ENCODE data around the gene NPTXR. TPM values are rescaled to one million over a fixed set of nuclear protein-coding genes. Genes with fewer than 3 reads are reported as not detected.

The NPTXR gene
- total and polyA plus RNA-seq, 10 donors: 0.24 to 11.5 (median 4.7) TPM

DNA sequence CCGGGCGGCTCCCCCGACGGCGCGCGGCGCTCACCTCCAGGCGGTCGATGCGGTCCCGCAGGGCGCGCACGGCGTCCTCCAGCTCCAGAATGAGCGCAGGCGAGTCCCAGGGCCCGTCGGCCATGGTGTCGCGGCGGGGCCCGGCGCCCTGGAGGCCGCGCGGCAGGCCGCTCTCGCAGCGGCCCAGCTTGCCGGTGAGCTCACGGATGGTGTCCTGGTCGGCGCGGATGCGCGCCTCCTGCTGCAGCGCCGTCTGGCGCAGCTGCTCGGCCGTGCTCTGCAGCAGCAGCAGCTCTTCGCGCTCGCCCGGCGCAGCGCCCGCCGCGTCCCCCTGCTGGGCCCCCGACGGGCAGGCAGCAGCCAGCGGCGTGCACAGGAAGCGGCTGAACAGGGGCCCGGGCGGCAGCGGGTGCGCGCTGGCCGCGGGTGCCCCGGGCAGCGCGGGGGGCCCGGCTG lies 599 bp downstream of the NPTXR start:
- intact Hi-C loops (cut with DNase I; ENCODE audit: low total_unique reads): no loop called here
- H3K27ac ChIP-seq: peak overlapping the region in 5 of 8 donors; percentile 38 to 71 (median 61)

GRCh38 chr22:38842512-38843200 lies 1.2 kb downstream of the NPTXR start:
- 27 to 40% (median 30%) methylated on average over 22 to 34 of the region's 34 CpGs for WGBS, 5 donors
- intact Hi-C loops (cut with DNase I; ENCODE audit: low total_unique reads): no loop called here
- peak overlapping the region in 5 of 8 donors; percentile 38 to 71 (median 61) for H3K27ac ChIP-seq

More for the DNA sequence above, 599 bp downstream of the NPTXR start:
- 0 to 2% (median 1%) methylated on average over 13 to 68 of the region's 68 CpGs for WGBS, 5 donors
- Histone ChIP-seq H3K36me3 (no peaks in the 10 kb centered on the region), H3K4me1 (peaks cover 8 to 33% (median 17%) of the 10 kb centered on the region in 6 donors), H3K4me3 (peak overlapping the region; percentile 34 to 74 (median 44)), H3K27me3 (replicated peaks in 1 of 7) (peaks cover 0 to 63% (median 23%) of the 10 kb centered on the region in 7 donors), H3K9me3 (no peaks in the 10 kb centered on the region)
- TF ChIP-seq POLR2AphosphoS5 (IDR thresholded peaks at IDR 0.05) (peak; percentile 16 to 47 (median 33)), POLR2A (IDR thresholded peaks at IDR 0.05) (no peak), CTCF (IDR thresholded peaks at IDR 0.05 in 8 of 11, conservative IDR thresholded peaks at IDR 0.05 in 3 of 11) (peak in 7 of 11 experiments; percentile 21 to 59 (median 44))
- DNase-seq: peak; percentile 89

GRCh38 chr22:38841635-38842034 lies 2.2 kb downstream of the NPTXR start:
- TF ChIP-seq POLR2AphosphoS5 (IDR thresholded peaks at IDR 0.05) (no peak), POLR2A (IDR thresholded peaks at IDR 0.05) (no peak), CTCF (IDR thresholded peaks at IDR 0.05 in 8 of 11, conservative IDR thresholded peaks at IDR 0.05 in 3 of 11) (no peak)
- no peaks in the 10 kb centered on the region for H3K36me3 ChIP-seq
- no peak overlapping the region for H3K4me3 ChIP-seq
- H3K27ac ChIP-seq: no peak overlapping the region
- WGBS, 5 donors: 80 to 92% (median 88%) methylated on average over 5 of the region's 5 CpGs
- DNase-seq: no peak
- peaks cover 0 to 68% (median 23%) of the 10 kb centered on the region in 7 donors for H3K27me3 ChIP-seq (replicated peaks in 1 of 7)
- intact Hi-C loops (cut with DNase I; ENCODE audit: low total_unique reads): no loop called here
- H3K4me1 ChIP-seq: peaks cover 8 to 33% (median 17%) of the 10 kb centered on the region in 6 donors
- H3K9me3 ChIP-seq: no peaks in the 10 kb centered on the region

More at GRCh38 chr22:38842512-38843200, 1.2 kb downstream of the NPTXR start:
- Histone ChIP-seq H3K4me3 (peak overlapping the region; percentile 34 to 74 (median 44)), H3K4me1 (peaks cover 8 to 33% (median 17%) of the 10 kb centered on the region in 6 donors), H3K9me3 (no peaks in the 10 kb centered on the region), H3K36me3 (no peaks in the 10 kb centered on the region), H3K27me3 (replicated peaks in 1 of 7) (peaks cover 0 to 67% (median 23%) of the 10 kb centered on the region in 7 donors)
- TF ChIP-seq POLR2AphosphoS5 (IDR thresholded peaks at IDR 0.05): no peak
- TF ChIP-seq POLR2A (IDR thresholded peaks at IDR 0.05): no peak
- no peak for TF ChIP-seq CTCF (IDR thresholded peaks at IDR 0.05 in 8 of 11, conservative IDR thresholded peaks at IDR 0.05 in 3 of 11)
- DNase-seq: no peak

DNA sequence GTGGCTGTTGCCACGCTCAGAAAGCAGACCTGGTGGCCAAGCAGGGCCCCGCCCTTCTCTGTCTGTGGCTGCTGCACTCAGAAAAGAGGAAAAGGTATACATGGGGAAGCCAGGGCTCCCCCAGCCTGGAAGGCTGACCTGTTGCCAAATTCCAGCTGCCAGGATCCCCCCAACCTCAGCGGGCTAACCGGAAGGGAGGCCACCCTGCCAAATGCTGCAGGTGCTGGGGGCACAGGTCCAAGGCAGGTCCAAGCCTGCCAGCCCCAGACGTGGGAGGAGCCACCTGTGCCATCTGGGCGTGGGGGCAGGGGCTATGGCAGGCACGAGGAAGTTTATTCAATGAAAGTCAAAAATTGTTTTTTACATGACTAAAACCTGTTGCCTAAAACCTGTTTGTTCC lies 2.6 kb downstream of the NPTXR start:
- Histone ChIP-seq H3K4me1 (peaks cover 8 to 33% (median 17%) of the 10 kb centered on the region in 6 donors), H3K9me3 (no peaks in the 10 kb centered on the region), H3K4me3 (no peak overlapping the region), H3K27ac (no peak overlapping the region), H3K36me3 (no peaks in the 10 kb centered on the region), H3K27me3 (replicated peaks in 1 of 7) (peaks cover 0 to 64% (median 23%) of the 10 kb centered on the region in 7 donors)
- no peak for TF ChIP-seq POLR2A (IDR thresholded peaks at IDR 0.05)
- no peak for TF ChIP-seq CTCF (IDR thresholded peaks at IDR 0.05 in 8 of 11, conservative IDR thresholded peaks at IDR 0.05 in 3 of 11)
- no peak for TF ChIP-seq POLR2AphosphoS5 (IDR thresholded peaks at IDR 0.05)
- DNase-seq: peak; percentile 54
- intact Hi-C loops (cut with DNase I; ENCODE audit: low total_unique reads): no loop called here
- WGBS, 5 donors: 30 to 60% (median 39%) methylated on average over 4 to 7 of the region's 7 CpGs

All from spleen (tissue), 11 donors.